ENCODE data around the gene AUTS2.

The AUTS2 gene

GRCh38 chr7:69710768-69711438 is 112.6 kb downstream of the AUTS2 start:
- H3K4me3 ChIP-seq (ENCODE audit: low read depth, low read length) = no peak overlapping the region
- in situ Hi-C loops (cut with HindIII; ENCODE audit: low sequenced_read_pairs) = no loop called here
- DNase-seq (ENCODE audit: low read depth) = no peak
- TF ChIP-seq CTCF (IDR thresholded peaks at IDR 0.05; ENCODE audit: low read depth, low read length, missing control alignments) = no peak

GRCh38 chr7:69714886-69715576 is 116.8 kb downstream of the AUTS2 start:
- peak; percentile 27 for DNase-seq (ENCODE audit: low read depth)
- in situ Hi-C loops (cut with HindIII; ENCODE audit: low sequenced_read_pairs) = no loop called here
- H3K4me3 ChIP-seq (ENCODE audit: low read depth, low read length) = no peak overlapping the region
- no peak for TF ChIP-seq CTCF (IDR thresholded peaks at IDR 0.05; ENCODE audit: low read depth, low read length, missing control alignments)

GRCh38 chr7:69717221-69717620 is 118.9 kb downstream of the AUTS2 start:
- no peak for DNase-seq (ENCODE audit: low read depth)
- TF ChIP-seq CTCF (IDR thresholded peaks at IDR 0.05; ENCODE audit: low read depth, low read length, missing control alignments) = no peak
- no peak overlapping the region for H3K4me3 ChIP-seq (ENCODE audit: low read depth, low read length)
- in situ Hi-C loops (cut with HindIII; ENCODE audit: low sequenced_read_pairs) = no loop called here

GRCh38 chr7:69719717-69720116 is 121.4 kb downstream of the AUTS2 start:
- in situ Hi-C loops (cut with HindIII; ENCODE audit: low sequenced_read_pairs) = no loop called here
- H3K4me3 ChIP-seq (ENCODE audit: low read depth, low read length) = no peak overlapping the region
- TF ChIP-seq CTCF (IDR thresholded peaks at IDR 0.05; ENCODE audit: low read depth, low read length, missing control alignments) = no peak
- DNase-seq (ENCODE audit: low read depth) = no peak

- in situ Hi-C loops (cut with HindIII; ENCODE audit: low sequenced_read_pairs) = no loop called here
- H3K4me3 ChIP-seq (ENCODE audit: low read depth, low read length) = no peak overlapping the region
- no peak for TF ChIP-seq CTCF (IDR thresholded peaks at IDR 0.05; ENCODE audit: low read depth, low read length, missing control alignments)
- DNase-seq (ENCODE audit: low read depth) = no peak
Observed at GRCh38 chr7:69722843-69723242, 124.6 kb downstream of the AUTS2 start.

- in situ Hi-C loops (cut with HindIII; ENCODE audit: low sequenced_read_pairs) = no loop called here
- no peak for TF ChIP-seq CTCF (IDR thresholded peaks at IDR 0.05; ENCODE audit: low read depth, low read length, missing control alignments)
- no peak for DNase-seq (ENCODE audit: low read depth)
- H3K4me3 ChIP-seq (ENCODE audit: low read depth, low read length) = no peak overlapping the region
Observed at GRCh38 chr7:69723663-69724062, 125.4 kb downstream of the AUTS2 start.
